Keratinocyte (primary cell): ENCODE data around the gene SLX4IP. TPM values are rescaled to one million over a fixed set of nuclear protein-coding genes. Genes with fewer than 3 reads are reported as not detected.

ENCODE experiments used
- DNase-seq: peaks from one replicate; pipeline ENCODE4 v3.0.0-alpha.2; 2011; ENCODE audit warnings: low read depth, missing footprints, low spot score
- FAIRE-seq: peaks from 2 replicates; lab custom pipeline; 2011; peaks lifted over from hg19 to GRCh38; lab: Jason Lieb, UNC
- H2AFZ ChIP-seq: 2 replicates; pipeline ENCODE4 v1.6.0; 2012; ENCODE audit warnings: low read length, control low read depth, inconsistent platforms; ENCODE audit not compliant: control insufficient read depth
- H3K27ac ChIP-seq: 2 replicates; pipeline ENCODE4 v1.5.1; 2011; ENCODE audit warnings: low read length; ENCODE audit not compliant: control insufficient read depth, insufficient read depth
- H3K27me3 ChIP-seq: 3 replicates; pipeline ENCODE4 v1.6.0; 2011; ENCODE audit warnings: low read length; ENCODE audit not compliant: control insufficient read depth, insufficient read depth; ENCODE audit errors: extremely low read depth
- H3K36me3 ChIP-seq, 2 experiments: 2 replicates in 1 of 2; 3 replicates in 1 of 2; pipeline ENCODE4 v1.5.1; 2011; ENCODE audit warnings: low read length in 2 of 2, mild to moderate bottlenecking in 1 of 2; ENCODE audit not compliant: control insufficient read depth in 2 of 2, insufficient read depth in 2 of 2; ENCODE audit errors: extremely low read depth in 1 of 2
- H3K4me1 ChIP-seq: 3 replicates; pipeline ENCODE4 v1.5.1; 2011; ENCODE audit warnings: low read length; ENCODE audit not compliant: control insufficient read depth, insufficient read depth; ENCODE audit errors: extremely low read depth
- H3K4me2 ChIP-seq: 3 replicates; pipeline ENCODE4 v1.6.0; 2011; ENCODE audit warnings: low read depth, low read length; ENCODE audit not compliant: control insufficient read depth, insufficient read depth; ENCODE audit errors: extremely low read depth
- H3K4me3 ChIP-seq, 3 experiments: fragments of 200-600 bp in 1 of 3; sonication (generic) in 1 of 3; 2 replicates in 2 of 3; 3 replicates in 1 of 3; pipeline ENCODE4 v1.5.1; 2011 to 2016; ENCODE audit warnings: low read length in 3 of 3, mild to moderate bottlenecking in 3 of 3, control low read depth in 2 of 3, inconsistent platforms in 1 of 3, low read depth in 1 of 3, mixed read lengths in 1 of 3, mixed run types in 1 of 3, moderate library complexity in 1 of 3; ENCODE audit not compliant: control insufficient read depth in 2 of 3, insufficient read depth in 2 of 3; ENCODE audit errors: extremely low read depth in 1 of 3
- H3K79me2 ChIP-seq: 2 replicates; pipeline ENCODE4 v1.6.0; 2012; ENCODE audit warnings: low read length; ENCODE audit not compliant: control insufficient read depth, insufficient read depth
- H3K9ac ChIP-seq: 3 replicates; pipeline ENCODE4 v1.6.0; 2011; ENCODE audit warnings: low read length; ENCODE audit not compliant: control insufficient read depth, insufficient read depth; ENCODE audit errors: extremely low read depth
- H3K9me1 ChIP-seq: 3 replicates; pipeline ENCODE4 v1.6.0; 2011; ENCODE audit warnings: low read length; ENCODE audit not compliant: control insufficient read depth, insufficient read depth; ENCODE audit errors: extremely low read depth
- H3K9me3 ChIP-seq: 2 replicates; pipeline ENCODE4 v1.5.1; 2012; ENCODE audit warnings: low read depth, low read length; ENCODE audit not compliant: control insufficient read depth
- H4K20me1 ChIP-seq: 3 replicates; pipeline ENCODE4 v1.6.0; 2011; ENCODE audit warnings: low read length; ENCODE audit not compliant: control insufficient read depth, insufficient read depth; ENCODE audit errors: extremely low read depth
- EZH2 ChIP-seq: IDR thresholded peaks from one replicate; pipeline ENCODE4 v1.6.1; 2012; ENCODE audit warnings: inconsistent platforms, mild to moderate bottlenecking, low read length, moderate library complexity
- dilution Hi-C: fragments of 300-500 bp; cut with MboI; formaldehyde crosslinking; loops from one replicate; pipeline ENCODE4 v1.7.0; 2020; ENCODE audit warnings: low sequenced_read_pairs; ENCODE audit not compliant: extremely low pct_ligation_motif_present
- polyA plus RNA-seq, 5 experiments: library from polyadenylated mRNA; depleted of rRNA in 3 of 5; stranded (reverse) in 3 of 5; stranded (forward) in 1 of 5; unstranded in 1 of 5; fragments of >200 nt; gene quantifications; 1 replicate in 1 of 5; 2 replicates in 3 of 5; 3 replicates in 1 of 5; pipeline versions ENCODE4 v1.2.1 to v1.2.3, GENCODE V29; 2011 to 2012; ENCODE audit warnings: missing spikeins in 2 of 5, low read depth in 1 of 5, low replicate concordance in 1 of 5
- TF ChIP-seq, protein P1 (sequence below), 3 experiments: IDR thresholded peaks in 1 of 3; conservative IDR thresholded peaks in 1 of 3; optimal IDR thresholded peaks in 1 of 3; 2 replicates in 2 of 3; 3 replicates in 1 of 3; pipeline versions ENCODE3 to v1.5.1; 2011; ENCODE audit warnings: low read length in 3 of 3, mild to moderate bottlenecking in 3 of 3, moderate library complexity in 2 of 3, control low read depth in 1 of 3, inconsistent platforms in 1 of 3; ENCODE audit not compliant: insufficient read depth in 2 of 3; ENCODE audit errors: extremely low read depth in 1 of 3

Gene SLX4IP
- polyA plus RNA-seq, 1 donor (not counting 4 experiments of a cell fraction or from before 2014, with no cell fraction given) = 3.0 TPM

- H3K4me1 ChIP-seq = peaks cover 11% of the 10 kb centered on the region
- no peak for DNase-seq
Measured at GRCh38 chr20:10449270-10449669, 14.2 kb downstream of the SLX4IP start.

DNA sequence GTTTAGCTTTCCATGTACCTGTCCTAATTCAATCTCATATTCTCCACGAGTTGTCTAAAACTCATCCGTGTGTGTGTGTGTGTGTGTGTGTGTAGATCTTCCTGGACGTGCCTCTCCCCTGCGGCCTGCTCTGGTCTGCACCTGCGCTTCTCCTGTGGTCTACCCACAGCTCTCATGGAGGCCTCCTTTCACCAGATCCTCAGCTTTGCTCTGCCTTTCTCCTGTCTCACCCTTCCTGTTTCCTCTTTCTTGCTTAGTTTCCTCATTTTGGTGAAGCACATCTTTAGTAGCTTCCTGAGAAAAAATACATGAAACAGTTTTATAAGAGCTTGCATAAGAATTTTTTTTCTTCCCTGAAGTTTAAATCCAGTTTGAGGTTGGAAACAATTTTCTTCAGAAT, 18.1 kb downstream of the SLX4IP start:
- FAIRE-seq (no peak), DNase-seq (no peak)
- TF ChIP-seq, protein P1, sequence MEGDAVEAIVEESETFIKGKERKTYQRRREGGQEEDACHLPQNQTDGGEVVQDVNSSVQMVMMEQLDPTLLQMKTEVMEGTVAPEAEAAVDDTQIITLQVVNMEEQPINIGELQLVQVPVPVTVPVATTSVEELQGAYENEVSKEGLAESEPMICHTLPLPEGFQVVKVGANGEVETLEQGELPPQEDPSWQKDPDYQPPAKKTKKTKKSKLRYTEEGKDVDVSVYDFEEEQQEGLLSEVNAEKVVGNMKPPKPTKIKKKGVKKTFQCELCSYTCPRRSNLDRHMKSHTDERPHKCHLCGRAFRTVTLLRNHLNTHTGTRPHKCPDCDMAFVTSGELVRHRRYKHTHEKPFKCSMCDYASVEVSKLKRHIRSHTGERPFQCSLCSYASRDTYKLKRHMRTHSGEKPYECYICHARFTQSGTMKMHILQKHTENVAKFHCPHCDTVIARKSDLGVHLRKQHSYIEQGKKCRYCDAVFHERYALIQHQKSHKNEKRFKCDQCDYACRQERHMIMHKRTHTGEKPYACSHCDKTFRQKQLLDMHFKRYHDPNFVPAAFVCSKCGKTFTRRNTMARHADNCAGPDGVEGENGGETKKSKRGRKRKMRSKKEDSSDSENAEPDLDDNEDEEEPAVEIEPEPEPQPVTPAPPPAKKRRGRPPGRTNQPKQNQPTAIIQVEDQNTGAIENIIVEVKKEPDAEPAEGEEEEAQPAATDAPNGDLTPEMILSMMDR (optimal IDR thresholded peaks at IDR 0.05 in 1 of 3, IDR thresholded peaks at IDR 0.05 in 1 of 3, conservative IDR thresholded peaks at IDR 0.05 in 1 of 3; ENCODE audit: extremely low read depth in 1 of 3, insufficient read depth in 2 of 3, low read length in 3 of 3) = no peak
- no peak for TF ChIP-seq EZH2
- no peaks in the 10 kb centered on the region for H3K9me1 ChIP-seq
- no peaks in the 10 kb centered on the region for H4K20me1 ChIP-seq
- peaks cover 21% of the 10 kb centered on the region for H3K79me2 ChIP-seq
- no peak overlapping the region for H3K4me3 ChIP-seq
- H3K36me3 ChIP-seq = no peaks in the 10 kb centered on the region
- H2AFZ ChIP-seq = no peak overlapping the region
- no peaks in the 10 kb centered on the region for H3K27me3 ChIP-seq
- H3K9ac ChIP-seq = no peak overlapping the region
- no peak overlapping the region for H3K27ac ChIP-seq
- peaks cover 3% of the 10 kb centered on the region for H3K4me1 ChIP-seq
- peaks cover 3% of the 10 kb centered on the region for H3K9me3 ChIP-seq
- dilution Hi-C loops = no loop called here
- H3K4me2 ChIP-seq = no peak overlapping the region

More at GRCh38 chr20:10449270-10449669, 14.2 kb downstream of the SLX4IP start:
- no peaks in the 10 kb centered on the region for H3K36me3 ChIP-seq
- FAIRE-seq = no peak
- dilution Hi-C loops = no loop called here
- no peaks in the 10 kb centered on the region for H3K9me3 ChIP-seq
- H3K4me3 ChIP-seq = no peak overlapping the region
- H3K9me1 ChIP-seq = no peaks in the 10 kb centered on the region
- peaks cover 23% of the 10 kb centered on the region for H3K79me2 ChIP-seq
- H4K20me1 ChIP-seq = no peaks in the 10 kb centered on the region
- H3K9ac ChIP-seq = no peak overlapping the region
- no peak overlapping the region for H3K4me2 ChIP-seq
- H3K27me3 ChIP-seq = no peaks in the 10 kb centered on the region
- no peak for TF ChIP-seq EZH2
- TF ChIP-seq, protein P1 (optimal IDR thresholded peaks at IDR 0.05 in 1 of 3, IDR thresholded peaks at IDR 0.05 in 1 of 3, conservative IDR thresholded peaks at IDR 0.05 in 1 of 3; ENCODE audit: extremely low read depth in 1 of 3, insufficient read depth in 2 of 3, low read length in 3 of 3) = no peak
- no peak overlapping the region for H3K27ac ChIP-seq
- no peak overlapping the region for H2AFZ ChIP-seq
